ENCODE data around the gene SLC26A4. TPM values are rescaled to one million over a fixed set of nuclear protein-coding genes. Genes with fewer than 3 reads are reported as not detected.

The SLC26A4 gene
- total RNA-seq, 1 experiment from 2014 or later = 0.33 TPM

- Mint-ChIP-seq H3K27ac (peak overlapping the region in 1 of 3 experiments; percentile 8; a peak in 1 of 7 replicates), H3K4me3 (no peak overlapping the region), H3K36me3 (ENCODE audit: insufficient read depth in 1 of 3, low read depth in 3 of 3) (no peaks in the 10 kb centered on the region), H3K27me3 (ENCODE audit: low read depth) (peaks cover 1% of the 10 kb centered on the region; the same call in 1 of the 2 replicates), H3K4me1 (peaks cover 11 to 22% of the 10 kb centered on the region in 2 experiments; a peak in 3 of 4 replicates), H3K9me3 (no peaks in the 10 kb centered on the region)
- Histone ChIP-seq H2AFZ (ENCODE audit: low read length) (no peak overlapping the region), H2BK5ac (ENCODE audit: insufficient read length, low read length) (no peak overlapping the region), H3K18ac (ENCODE audit: insufficient read length, low read depth, low read length) (no peak overlapping the region), H4K20me1 (ENCODE audit: control insufficient read depth, insufficient read depth, insufficient read length) (no peaks in the 10 kb centered on the region), H3K27ac (ENCODE audit: insufficient read length, low read depth, low read length) (no peak overlapping the region), H3K4me2 (ENCODE audit: insufficient read depth, insufficient read length, low read length) (no peak overlapping the region), H3K79me1 (ENCODE audit: insufficient read depth, low read depth, low read length, poor library complexity, severe bottlenecking) (no peaks in the 10 kb centered on the region), H3K27me3 (ENCODE audit: insufficient read depth, low read length) (no peaks in the 10 kb centered on the region), H3K79me2 (ENCODE audit: insufficient read depth, low read length) (no peaks in the 10 kb centered on the region), H2BK12ac (ENCODE audit: insufficient read length, low read depth, low read length) (no peak overlapping the region), H3K9ac (ENCODE audit: extremely low read depth, insufficient read length, low read length) (no peak overlapping the region), H2BK120ac (ENCODE audit: low read depth, low read length, poor library complexity, severe bottlenecking) (no peak overlapping the region), H4K8ac (replicated peaks; ENCODE audit: insufficient read length, low read depth, low read length) (no peak overlapping the region), H3T11ph (ENCODE audit: low read length) (no peak overlapping the region), H3K4me1 (ENCODE audit: insufficient read depth, low read length) (peaks cover 8% of the 10 kb centered on the region; the same call in 1 of the 2 replicates), H4K91ac (ENCODE audit: insufficient read length, low read depth, low read length) (no peak overlapping the region), H3K9me3 (ENCODE audit: control insufficient read depth, low read depth, low read length) (no peaks in the 10 kb centered on the region), H4K5ac (ENCODE audit: insufficient read length, low read depth, low read length) (no peak overlapping the region), H3K56ac (ENCODE audit: insufficient read length, low read depth, low read length) (no peak overlapping the region), H3K14ac (ENCODE audit: insufficient read depth, low read length) (no peak overlapping the region), H2AK5ac (ENCODE audit: insufficient read length, low read length) (no peak overlapping the region), H2BK20ac (ENCODE audit: low read depth, low read length, poor library complexity, severe bottlenecking) (no peak overlapping the region), H2BK15ac (ENCODE audit: low read depth, low read length) (no peak overlapping the region), H3K4ac (ENCODE audit: low read depth, low read length) (no peak overlapping the region), H3K23me2 (ENCODE audit: insufficient read length, low read depth, low read length, poor library complexity, severe bottlenecking) (no peaks in the 10 kb centered on the region), H3K23ac (ENCODE audit: insufficient read length, low read depth, low read length) (no peak overlapping the region)
- DNase-seq = no peak
- no peak for TF ChIP-seq CTCF (conservative IDR thresholded peaks at IDR 0.05)
- WGBS (ENCODE audit: extremely low coverage, insufficient read length, low lambda C conversion rate) = no CpG with 5 or more reads among the region's 4 CpGs
Observed at GRCh38 chr7:107696330-107696946, 35.8 kb downstream of the SLC26A4 start.

Measured in H9 (cell line).